GM19397 (cell line): ENCODE results near the gene DUSP8.

ENCODE experiments used
- ATAC-seq: cut with Tn5 transposase; IDR thresholded peaks from one replicate; pipeline ENCODE4 v1.9.1; 2021; ENCODE audit warnings: mild to moderate bottlenecking, moderate library complexity; ENCODE audit not compliant: unreplicated experiment

The DUSP8 gene

GRCh38 chr11:1533342-1533725 lies 38.7 kb downstream of the DUSP8 start:
- ATAC-seq: no peak

DNA sequence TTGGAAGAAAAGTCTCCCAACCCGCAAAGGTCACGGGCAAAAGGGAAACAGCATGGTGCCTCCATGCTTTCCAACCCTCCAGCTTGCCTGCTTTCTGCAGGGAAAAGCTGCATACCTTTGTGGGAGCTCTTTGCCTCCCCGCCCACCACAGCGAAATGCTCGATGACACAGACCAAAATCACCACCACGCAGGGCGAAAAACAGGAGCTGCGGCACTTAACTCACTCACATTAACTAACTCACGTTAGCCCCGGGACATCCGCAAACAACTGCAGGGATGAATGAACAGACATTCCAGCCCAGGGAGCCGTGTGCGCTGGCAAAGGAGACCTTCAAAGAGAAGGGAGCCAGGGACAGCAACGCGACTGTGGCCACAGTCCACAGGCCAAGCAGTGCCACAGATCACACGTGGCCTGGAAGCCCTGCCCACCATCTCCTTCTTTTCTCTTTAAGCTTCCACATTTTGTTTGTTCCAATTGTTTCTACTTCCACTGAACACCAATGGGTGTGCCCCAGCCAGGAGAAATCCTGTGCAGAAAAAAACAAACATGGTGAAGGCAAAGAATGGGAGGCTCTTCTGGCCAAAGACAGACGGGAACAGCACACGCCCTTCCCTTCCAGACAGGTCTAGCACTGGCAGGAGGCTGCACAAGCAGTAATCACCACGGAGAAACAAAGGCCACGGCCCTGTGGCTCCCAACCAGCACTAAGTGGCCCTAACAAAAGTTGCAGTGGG lies 39.3 kb downstream of the DUSP8 start:
- no peak for ATAC-seq

- ATAC-seq: no peak
Measured at GRCh38 chr11:1532014-1532586, 40.0 kb downstream of the DUSP8 start.

- ATAC-seq: no peak
Measured at GRCh38 chr11:1531449-1532013, 40.5 kb downstream of the DUSP8 start.

DNA sequence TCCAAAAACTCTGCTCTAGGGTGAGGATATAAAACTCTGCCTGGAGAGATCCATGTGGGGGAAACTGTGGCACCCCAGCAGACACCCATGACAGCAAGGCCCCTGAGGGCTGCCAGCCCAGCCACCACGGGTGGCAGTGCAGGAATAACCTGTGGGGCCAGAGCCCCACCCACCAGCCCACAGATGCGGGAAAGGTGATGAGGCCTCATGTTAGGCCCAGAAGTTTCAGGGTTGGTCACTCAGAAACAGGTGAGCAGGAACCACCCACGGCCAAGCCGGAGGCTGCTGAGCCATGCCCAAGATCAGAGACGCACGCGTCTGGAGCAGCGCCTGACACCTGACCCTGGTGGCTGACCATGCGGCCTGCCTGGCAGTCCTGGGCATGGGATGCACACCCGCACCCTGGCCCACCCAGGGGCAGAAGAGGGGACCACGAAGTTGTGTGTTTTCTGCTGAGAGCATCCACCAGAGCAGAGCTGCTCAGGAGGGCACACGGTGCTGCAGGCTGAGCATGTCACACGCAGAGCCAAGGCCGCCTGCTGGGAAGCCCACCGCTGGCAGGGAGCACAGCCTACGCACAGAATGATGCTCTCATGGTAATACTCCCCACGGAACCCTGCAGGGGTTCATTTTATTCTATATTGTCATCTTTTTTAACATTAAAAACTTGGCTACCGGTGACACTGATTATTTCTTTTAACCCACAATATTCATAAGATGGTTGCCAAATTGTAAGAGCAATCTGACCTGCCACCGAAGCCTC lies 41.2 kb downstream of the DUSP8 start:
- ATAC-seq: no peak

GRCh38 chr11:1529774-1530173 lies 42.3 kb downstream of the DUSP8 start:
- ATAC-seq: no peak

- ATAC-seq: no peak
Measured at GRCh38 chr11:1529286-1529685, 42.8 kb downstream of the DUSP8 start.

GRCh38 chr11:1528710-1529109 lies 43.4 kb downstream of the DUSP8 start:
- ATAC-seq: no peak

- no peak for ATAC-seq
Measured at GRCh38 chr11:1526785-1527184, 45.3 kb downstream of the DUSP8 start.

- no peak for ATAC-seq
Measured at GRCh38 chr11:1523779-1524178, 48.3 kb downstream of the DUSP8 start.

DNA sequence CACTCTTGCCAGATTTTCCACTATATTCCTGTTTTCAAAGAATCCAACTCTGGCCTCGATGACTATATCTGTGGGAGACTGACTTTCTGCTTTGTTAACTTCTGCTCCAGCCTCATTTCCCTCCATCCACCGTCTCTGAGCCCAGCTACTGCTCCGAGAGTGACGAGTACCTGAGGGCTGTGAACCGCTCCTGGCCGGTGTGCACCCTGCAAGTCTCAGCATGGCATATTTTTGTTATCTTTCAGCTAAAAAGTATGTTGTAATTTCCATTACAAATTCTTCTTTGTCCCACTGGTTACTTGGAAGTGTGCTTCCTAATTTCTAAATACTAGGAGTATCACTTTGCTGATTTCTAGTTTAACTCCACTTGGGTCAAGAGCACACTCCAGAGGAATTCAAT lies 49.0 kb downstream of the DUSP8 start:
- no peak for ATAC-seq

- peak; percentile 24 for ATAC-seq
Measured at GRCh38 chr11:1522081-1522424, 50.0 kb downstream of the DUSP8 start.

DNA sequence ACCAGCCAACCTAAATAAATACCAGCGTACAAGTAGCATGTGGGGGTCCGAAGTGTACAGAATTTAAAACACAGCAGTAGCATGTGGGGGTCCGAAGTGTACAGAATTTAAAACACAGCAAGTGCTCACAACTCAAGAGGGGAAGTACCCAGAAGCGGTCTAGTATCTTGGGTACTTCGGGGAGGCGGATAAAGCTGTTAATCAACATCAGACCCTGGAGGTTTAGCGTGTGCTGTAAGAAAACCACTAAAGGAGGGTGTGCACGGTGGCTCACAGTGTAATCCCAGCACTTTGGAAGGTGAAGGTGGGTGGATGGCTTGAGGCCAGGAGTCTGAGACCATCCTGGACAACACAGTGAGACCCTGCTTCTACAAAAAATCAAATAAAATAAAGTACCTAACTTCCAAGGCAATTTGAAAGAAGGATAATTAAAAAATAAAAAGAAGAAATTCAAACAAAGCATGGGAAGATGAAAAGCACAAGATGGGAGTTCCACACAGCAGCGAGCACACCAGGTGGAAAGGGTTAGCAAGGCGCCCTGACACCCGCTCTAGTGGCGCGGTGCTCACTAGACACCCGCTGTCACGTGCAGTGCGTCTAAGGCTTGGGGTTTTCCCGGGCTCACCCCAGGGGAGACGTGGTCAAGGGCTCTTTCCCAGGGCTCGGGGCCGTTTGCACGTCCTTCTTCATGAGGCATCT lies 50.5 kb downstream of the DUSP8 start:
- ATAC-seq: peak; percentile 77

DNA sequence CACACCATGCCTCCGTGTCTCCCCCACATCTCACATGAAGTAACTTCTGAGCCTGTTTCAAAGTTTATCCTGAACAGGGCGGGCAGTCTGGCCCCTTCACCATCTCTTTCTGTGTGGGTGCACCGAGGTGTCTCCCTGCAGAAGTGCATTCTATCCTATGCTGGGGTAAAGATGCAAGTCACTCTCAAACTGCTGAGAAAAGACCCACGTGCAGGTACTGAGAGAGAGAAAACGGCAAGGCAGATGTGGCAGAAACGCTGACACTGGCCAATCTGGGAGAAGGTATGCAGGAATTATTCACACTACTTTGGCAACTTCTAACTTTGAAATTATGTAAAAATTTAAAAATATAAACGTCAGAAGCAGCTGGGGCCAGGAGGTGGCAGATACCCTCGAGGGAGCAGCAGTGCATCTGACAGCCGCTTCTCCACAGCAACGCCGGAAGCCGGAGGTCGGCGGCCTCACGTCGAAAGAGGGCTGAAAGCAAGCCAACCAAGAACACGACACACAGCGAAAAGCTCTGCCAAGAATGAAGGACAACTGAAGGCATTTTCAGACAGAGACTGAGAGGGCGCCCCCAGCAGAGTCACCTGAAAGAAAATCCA lies 51.3 kb downstream of the DUSP8 start:
- ATAC-seq: no peak

DNA sequence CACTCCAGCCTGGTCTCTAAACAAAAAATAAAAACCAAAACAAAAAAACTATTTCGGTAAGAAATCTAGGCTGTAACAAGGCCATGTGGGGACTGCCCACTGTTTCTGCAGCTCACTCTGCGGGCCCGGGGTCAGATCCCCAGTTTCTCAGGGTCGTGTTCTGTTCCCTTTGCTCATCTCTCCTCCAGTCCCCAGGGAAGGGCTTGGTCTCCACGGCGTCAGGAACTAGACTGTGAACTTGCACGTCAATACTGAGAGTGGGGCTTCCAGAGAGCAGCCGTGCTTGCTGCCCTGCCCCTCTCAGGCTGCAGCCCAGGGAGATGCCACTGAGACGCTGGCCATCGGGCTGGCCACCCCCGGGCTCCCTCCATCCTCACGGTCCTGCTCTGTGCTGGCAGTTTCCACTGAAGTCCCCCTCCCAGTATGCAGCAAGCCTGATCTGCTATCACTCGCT lies 51.8 kb downstream of the DUSP8 start:
- ATAC-seq: no peak

DNA sequence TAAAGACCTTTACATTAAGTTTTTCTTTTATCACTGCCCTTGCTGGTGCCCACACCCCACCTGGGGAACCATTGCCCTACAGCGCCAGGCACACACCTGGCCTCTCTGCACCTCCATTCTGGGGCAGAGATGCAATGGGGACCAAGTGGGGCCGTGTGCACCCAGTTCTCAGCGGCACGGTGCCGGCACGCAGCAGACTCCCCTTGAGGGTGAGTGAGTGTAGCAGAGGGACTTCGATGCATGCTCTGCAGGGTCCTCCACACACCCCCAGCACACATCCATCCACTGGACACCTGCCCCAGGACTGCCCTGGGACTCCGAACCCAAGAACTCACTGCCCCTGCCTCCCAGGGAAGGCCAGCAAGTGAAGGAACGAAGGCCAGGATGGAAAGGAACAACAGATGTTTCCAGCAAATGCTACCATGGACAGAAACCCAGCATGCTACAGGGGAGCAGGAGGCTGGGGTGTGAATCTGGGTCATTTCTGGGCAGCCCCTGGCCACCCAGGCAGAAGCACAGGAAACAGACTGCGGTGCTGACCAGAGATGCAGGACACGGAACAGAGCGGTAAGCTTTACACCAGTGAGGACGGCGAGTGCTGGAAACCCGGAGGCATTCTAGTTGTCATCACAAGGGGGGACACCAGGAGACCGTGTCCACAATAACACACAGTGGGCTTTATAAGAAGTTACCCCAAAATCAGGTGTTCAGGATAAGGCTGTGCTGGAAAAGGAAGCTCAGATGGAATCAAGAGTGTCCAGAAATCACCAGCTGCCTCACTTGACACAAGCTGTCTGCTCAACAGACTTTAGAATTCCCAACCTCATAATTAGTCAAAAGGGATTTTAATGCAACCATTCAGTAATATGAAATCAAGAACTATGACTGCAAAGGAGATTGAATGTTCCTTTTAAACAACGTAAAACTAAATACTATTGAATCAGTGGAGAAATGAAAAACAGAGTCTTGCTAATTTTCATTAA lies 52.8 kb downstream of the DUSP8 start:
- no peak for ATAC-seq

GRCh38 chr11:1518301-1518700 lies 53.8 kb downstream of the DUSP8 start:
- no peak for ATAC-seq

DNA sequence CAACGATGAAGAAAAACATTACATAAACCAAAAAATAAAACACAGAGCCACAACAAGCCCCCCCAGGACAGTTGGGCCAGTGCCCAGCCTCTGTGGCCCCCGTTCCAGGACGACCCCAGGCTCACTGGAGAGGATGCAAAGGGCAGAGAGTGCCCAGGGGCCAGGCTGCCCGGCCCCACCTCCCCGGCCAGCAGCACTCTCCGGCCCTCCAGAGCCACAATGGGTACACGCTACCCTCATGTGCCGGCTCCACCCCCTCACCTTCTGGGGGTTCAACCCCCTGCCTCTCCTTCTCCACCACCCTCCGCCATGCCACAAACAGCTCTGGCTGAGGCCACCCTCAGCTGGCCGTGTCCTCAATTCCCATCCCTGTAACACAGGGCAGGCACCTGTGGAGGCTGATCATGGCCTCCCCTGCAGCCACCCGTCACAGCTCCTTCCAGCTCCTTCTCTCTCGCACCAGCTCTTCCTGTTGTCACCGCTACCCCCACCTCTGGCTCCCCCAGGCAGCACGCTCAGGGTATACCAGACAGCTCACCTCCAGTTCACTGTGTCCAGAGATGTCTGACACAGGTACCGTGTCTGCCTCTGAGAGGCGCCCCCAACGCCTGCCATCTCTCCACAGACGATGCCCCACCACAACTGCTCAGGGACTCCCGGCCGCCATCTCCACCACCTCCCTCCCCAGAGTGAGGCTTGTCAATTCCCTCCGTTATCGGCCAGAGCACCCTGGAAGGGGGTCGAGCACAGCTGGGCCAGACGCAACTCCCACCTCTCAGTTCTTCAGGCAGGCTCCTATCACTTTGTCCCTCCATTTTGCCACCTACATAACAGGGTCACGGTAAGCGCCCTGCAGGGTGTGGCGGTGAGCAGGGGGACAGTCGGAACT lies 54.7 kb downstream of the DUSP8 start:
- no peak for ATAC-seq
